Peyer's patch (tissue), 4 donors: ENCODE measurements around the gene DALRD3. TPM values are rescaled to one million over a fixed set of nuclear protein-coding genes. Genes with fewer than 3 reads are reported as not detected.

Experiments used
- DNase-seq, 3 donors: peaks; one replicate each; pipeline ENCODE4 v3.0.0-alpha.2; 2017 to 2019
- H3K27ac ChIP-seq, 4 donors: fragments of 200-600 bp; sonication (generic); one replicate each; pipeline ENCODE4 v1.5.1; 2016 to 2019
- H3K27me3 ChIP-seq, 2 donors: fragments of 200-600 bp; sonication (generic); one replicate each; pipeline ENCODE4 v1.5.1; 2019
- H3K36me3 ChIP-seq, 3 donors: fragments of 200-600 bp; sonication (generic); one replicate each; pipeline ENCODE4 v1.5.1; 2016 to 2019
- H3K4me1 ChIP-seq, 4 donors: fragments of 200-600 bp; sonication (generic); one replicate each; pipeline ENCODE4 v1.5.1; 2016 to 2019
- H3K4me3 ChIP-seq, 4 donors: fragments of 200-600 bp; sonication (generic); 1 replicate in 3 of 4; 2 replicates in 1 of 4; pipeline ENCODE4 v1.5.1; 2016 to 2019; ENCODE audit warnings: mild to moderate bottlenecking in 1 of 4
- H3K9me3 ChIP-seq, 4 donors: fragments of 200-600 bp; sonication (generic); one replicate each; pipeline ENCODE4 v1.5.1; 2016 to 2019; ENCODE audit warnings: mild to moderate bottlenecking in 1 of 4
- CTCF ChIP-seq, 6 experiments: fragments of 450-650 bp in 4 of 6; fragments of 200-600 bp in 2 of 6; sonication (generic) in 1 of 6; IDR thresholded peaks; one replicate each; pipeline ENCODE4 v1.5.1; 2017 to 2019; ENCODE audit warnings: antibody characterized with exemption in 6 of 6, mild to moderate bottlenecking in 3 of 6, moderate library complexity in 1 of 6
- POLR2A ChIP-seq, 2 donors: fragments of 450-650 bp; IDR thresholded peaks; one replicate each; pipeline ENCODE4 v1.5.1; 2017; ENCODE audit warnings: antibody characterized with exemption in 2 of 2, mild to moderate bottlenecking in 2 of 2, moderate library complexity in 2 of 2
- total RNA-seq, 4 donors: library from RNA; depleted of rRNA; stranded (reverse); fragments of >200 nt; gene quantifications; one replicate each; pipeline ENCODE4 v1.1.0, GENCODE V29; 2016

Gene DALRD3
- total RNA-seq, 4 donors from 2014 or later, result 31.4 to 49.5 (median 33.1) TPM

- TF ChIP-seq CTCF (IDR thresholded peaks at IDR 0.05) (no peak), POLR2A (IDR thresholded peaks at IDR 0.05) (no peak)
- no peak for DNase-seq
- peaks cover 0 to 23% (median 0%) of the 10 kb centered on the region in 3 donors for H3K36me3 ChIP-seq
- H3K9me3 ChIP-seq, result no peaks in the 10 kb centered on the region
- peak overlapping the region in 1 of 4 donors; percentile 89 for H3K27ac ChIP-seq
- peak overlapping the region in 1 of 4 donors; percentile 91 for H3K4me3 ChIP-seq
- no peaks in the 10 kb centered on the region for H3K27me3 ChIP-seq
- H3K4me1 ChIP-seq, result peaks cover 0 to 21% (median 15%) of the 10 kb centered on the region in 4 donors
Measured at GRCh38 chr3:48991851-48992545, 26.4 kb downstream of the DALRD3 start.

DNA sequence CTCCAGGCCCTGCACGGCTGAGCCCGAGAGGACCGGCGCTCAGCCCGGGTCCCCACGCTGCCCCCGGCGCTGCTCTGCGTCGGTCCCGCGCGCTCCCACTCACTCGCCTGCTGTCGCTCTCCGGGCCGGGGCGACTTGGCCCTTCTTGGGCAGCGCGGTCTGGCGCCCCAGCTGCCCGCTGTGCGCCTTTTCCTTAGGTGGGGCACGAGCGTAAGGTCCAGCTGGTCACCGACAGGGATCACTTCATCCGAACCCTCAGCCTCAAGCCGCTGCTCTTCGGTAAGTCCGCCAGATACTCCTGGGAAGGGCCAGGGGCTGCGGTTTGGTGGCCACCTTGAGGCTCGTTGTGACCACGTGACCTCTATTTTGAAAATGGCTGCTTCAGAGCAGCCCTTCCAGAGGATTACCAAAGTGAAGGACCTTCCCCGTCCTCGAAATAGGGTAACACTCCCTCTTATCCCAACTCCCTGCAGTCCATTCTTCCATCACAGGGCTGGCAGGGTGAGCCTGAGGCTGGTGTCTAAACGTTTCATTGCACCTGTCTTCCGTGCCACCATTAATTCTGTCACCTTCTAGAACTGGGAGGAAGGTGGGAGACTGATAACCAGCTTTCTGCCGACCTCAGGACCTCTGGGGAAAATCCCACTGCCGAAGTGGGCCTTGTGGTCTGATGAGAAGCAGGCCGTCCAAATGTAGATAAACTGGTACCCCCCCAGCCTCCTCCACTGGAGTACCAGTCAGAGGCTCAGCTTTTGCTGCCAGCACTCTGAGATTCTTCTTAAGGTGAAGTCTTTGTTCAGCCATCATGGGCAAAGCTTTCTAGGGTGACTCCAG lies 27.5 kb downstream of the DALRD3 start:
- Histone ChIP-seq H3K27me3 (no peaks in the 10 kb centered on the region), H3K4me3 (peak overlapping the region; percentile 73 to 97 (median 92)), H3K36me3 (peaks cover 0 to 19% (median 0%) of the 10 kb centered on the region in 3 donors), H3K4me1 (peaks cover 0 to 21% (median 15%) of the 10 kb centered on the region in 4 donors), H3K27ac (peak overlapping the region; percentile 74 to 91 (median 88)), H3K9me3 (no peaks in the 10 kb centered on the region)
- TF ChIP-seq CTCF (IDR thresholded peaks at IDR 0.05) (no peak), POLR2A (IDR thresholded peaks at IDR 0.05) (no peak)
- peak; percentile 45 to 65 (median 64) for DNase-seq

GRCh38 chr3:48989796-48990635 lies 28.4 kb downstream of the DALRD3 start, which contains the start of gene P4HTM:
Gene P4HTM, plus strand, starts transcription at chr3:48990241. Its CDS starts 16 bp downstream, at chr3:48990257.
- H3K27ac ChIP-seq, result peak within 1 kb of the TSS; percentile 74 to 91 (median 88)
- peaks cover 0 to 21% (median 15%) of the 10 kb centered on the region in 4 donors for H3K4me1 ChIP-seq
- H3K27me3 ChIP-seq, result no peaks in the 10 kb centered on the region
- no peaks in the 10 kb centered on the region for H3K9me3 ChIP-seq
- peak within 1 kb of the TSS; percentile 73 to 97 (median 92) for H3K4me3 ChIP-seq
- DNase-seq, result peak; percentile 75 to 92 (median 84)
- TF ChIP-seq POLR2A (IDR thresholded peaks at IDR 0.05), result peak in 1 of 2 donors; percentile 33
- TF ChIP-seq CTCF (IDR thresholded peaks at IDR 0.05), result peak in 3 of 6 experiments; percentile 32 to 42 (median 34)
- peaks cover 0 to 19% (median 0%) of the 10 kb centered on the region in 3 donors for H3K36me3 ChIP-seq

DNA sequence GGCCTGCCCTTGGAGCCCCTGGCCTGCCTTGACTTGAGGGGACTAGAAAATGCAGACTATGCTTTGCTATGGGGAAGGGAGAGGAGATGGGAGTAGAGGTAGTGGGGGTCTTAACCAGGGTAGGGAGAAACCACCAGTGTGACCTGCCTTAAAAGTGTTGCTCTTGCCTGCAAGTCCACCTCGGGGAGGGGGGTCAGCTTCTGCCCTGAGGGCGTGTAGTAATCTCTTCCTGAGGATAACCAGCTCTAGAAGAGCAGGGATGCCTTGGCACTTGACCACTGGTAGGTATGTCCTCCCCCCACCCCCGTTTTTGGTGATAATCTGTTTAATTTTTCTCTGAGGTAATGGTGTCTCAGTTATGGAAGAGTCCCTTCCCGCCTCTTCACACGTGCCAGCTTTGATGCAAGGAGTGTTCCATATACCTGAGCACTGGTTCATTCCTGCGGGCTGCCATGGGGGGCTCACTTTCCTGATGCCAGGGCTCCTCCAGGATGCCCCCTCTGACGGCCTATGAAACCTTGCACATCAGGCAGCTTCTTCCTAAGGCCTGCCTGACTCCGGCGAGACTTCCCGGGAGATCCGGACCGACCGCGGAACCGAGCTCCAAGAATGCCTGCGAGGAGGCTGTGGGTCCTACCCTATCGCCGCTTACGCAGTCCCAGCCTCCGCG lies 29.1 kb downstream of the DALRD3 start:
- Histone ChIP-seq H3K36me3 (peaks cover 0 to 25% (median 0%) of the 10 kb centered on the region in 3 donors), H3K4me3 (peak overlapping the region; percentile 73 to 97 (median 92)), H3K4me1 (peaks cover 0 to 21% (median 15%) of the 10 kb centered on the region in 4 donors), H3K9me3 (no peaks in the 10 kb centered on the region), H3K27ac (peak overlapping the region; percentile 74 to 91 (median 88)), H3K27me3 (no peaks in the 10 kb centered on the region)
- no peak for DNase-seq
- TF ChIP-seq POLR2A (IDR thresholded peaks at IDR 0.05), result no peak
- no peak for TF ChIP-seq CTCF (IDR thresholded peaks at IDR 0.05)
